Epithelial cell of esophagus (primary cell): ENCODE data around the gene EVC.

Source experiments
- DNase-seq: peaks from one replicate; pipeline ENCODE4 v3.0.0; 2010; ENCODE audit warnings: low read depth
- H3K4me3 ChIP-seq: 2 replicates; pipeline ENCODE4 v1.5.1; 2011; ENCODE audit warnings: mild to moderate bottlenecking, low read length, control low read depth
- TF ChIP-seq, protein P1 (sequence below): IDR thresholded peaks from 2 replicates; pipeline ENCODE4 v1.5.1; 2011; ENCODE audit warnings: low read depth, mild to moderate bottlenecking, low read length, control low read depth, inconsistent platforms; ENCODE audit not compliant: insufficient read depth; ENCODE audit errors: missing control alignments

Gene EVC

DNA sequence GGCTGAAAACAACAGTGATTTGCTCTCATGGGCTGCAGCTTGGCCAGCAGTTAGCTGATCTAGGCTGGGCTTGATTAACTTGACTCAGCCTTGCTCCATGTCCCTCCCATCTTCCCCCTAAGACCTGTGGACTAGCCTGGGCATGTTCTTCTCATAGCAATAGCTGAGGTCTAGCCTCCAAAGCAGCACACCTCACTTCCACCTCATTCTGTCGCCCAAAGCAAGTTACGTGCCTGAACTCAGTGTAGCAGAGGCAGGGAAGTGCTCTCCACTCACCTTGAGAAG, 62.2 kb downstream of the EVC start:
- peak; percentile 99 for DNase-seq

DNA sequence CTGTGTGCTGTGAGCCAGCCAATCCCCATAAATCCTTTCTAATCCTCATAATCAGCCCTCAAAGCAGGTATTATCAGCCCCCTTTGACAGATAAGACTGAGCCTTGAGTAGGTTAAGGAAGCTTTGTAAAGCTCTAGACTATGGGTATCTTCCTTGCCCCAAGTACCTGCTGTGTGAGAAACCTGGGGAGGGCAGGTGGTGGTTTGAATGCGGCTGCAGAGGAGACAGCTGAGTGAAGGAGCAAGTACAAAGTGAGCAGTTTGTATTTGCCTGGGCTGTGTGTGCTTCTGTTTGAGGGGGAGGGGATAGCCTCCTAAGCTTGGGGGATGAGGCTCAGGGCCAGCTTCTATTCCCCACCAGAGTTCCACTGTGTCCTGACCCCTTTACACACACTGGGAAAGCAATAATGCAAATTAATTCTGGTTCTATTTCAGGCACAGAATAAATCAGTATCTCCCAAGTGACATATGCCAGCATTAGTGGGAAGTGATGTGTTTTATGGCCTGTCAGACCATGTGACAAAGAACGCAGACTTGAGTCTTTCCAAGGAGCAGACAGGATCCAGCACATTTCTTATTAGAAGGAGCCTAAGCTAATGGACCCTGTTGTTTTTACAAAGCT, 63.5 kb downstream of the EVC start:
- H3K4me3 ChIP-seq: no peak overlapping the region
- DNase-seq: no peak
- TF ChIP-seq, protein P1, sequence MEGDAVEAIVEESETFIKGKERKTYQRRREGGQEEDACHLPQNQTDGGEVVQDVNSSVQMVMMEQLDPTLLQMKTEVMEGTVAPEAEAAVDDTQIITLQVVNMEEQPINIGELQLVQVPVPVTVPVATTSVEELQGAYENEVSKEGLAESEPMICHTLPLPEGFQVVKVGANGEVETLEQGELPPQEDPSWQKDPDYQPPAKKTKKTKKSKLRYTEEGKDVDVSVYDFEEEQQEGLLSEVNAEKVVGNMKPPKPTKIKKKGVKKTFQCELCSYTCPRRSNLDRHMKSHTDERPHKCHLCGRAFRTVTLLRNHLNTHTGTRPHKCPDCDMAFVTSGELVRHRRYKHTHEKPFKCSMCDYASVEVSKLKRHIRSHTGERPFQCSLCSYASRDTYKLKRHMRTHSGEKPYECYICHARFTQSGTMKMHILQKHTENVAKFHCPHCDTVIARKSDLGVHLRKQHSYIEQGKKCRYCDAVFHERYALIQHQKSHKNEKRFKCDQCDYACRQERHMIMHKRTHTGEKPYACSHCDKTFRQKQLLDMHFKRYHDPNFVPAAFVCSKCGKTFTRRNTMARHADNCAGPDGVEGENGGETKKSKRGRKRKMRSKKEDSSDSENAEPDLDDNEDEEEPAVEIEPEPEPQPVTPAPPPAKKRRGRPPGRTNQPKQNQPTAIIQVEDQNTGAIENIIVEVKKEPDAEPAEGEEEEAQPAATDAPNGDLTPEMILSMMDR: no peak

More for the DNA sequence above, 62.2 kb downstream of the EVC start:
- TF ChIP-seq, protein P1: no peak
- no peak overlapping the region for H3K4me3 ChIP-seq

DNA sequence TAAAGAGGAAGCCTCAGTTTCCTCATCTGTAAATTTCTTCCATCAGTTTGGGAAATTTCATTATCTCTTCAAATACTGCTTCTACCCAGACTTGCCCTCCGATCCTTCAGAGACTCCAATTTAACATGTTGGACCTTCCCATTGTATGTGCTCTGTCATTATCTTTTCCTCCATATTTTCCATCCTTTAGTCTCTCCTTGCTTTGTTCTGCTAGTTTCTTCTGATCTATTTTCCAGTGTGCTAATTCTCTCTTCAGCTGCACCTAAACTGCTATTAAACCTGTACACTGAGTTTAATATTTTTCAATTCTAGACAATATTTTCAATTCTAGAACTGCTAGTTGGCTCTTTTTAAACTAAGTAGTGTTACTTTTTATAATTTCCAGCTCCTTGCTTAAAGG, 65.5 kb downstream of the EVC start:
- no peak for DNase-seq
- no peak overlapping the region for H3K4me3 ChIP-seq
- TF ChIP-seq, protein P1: no peak

DNA sequence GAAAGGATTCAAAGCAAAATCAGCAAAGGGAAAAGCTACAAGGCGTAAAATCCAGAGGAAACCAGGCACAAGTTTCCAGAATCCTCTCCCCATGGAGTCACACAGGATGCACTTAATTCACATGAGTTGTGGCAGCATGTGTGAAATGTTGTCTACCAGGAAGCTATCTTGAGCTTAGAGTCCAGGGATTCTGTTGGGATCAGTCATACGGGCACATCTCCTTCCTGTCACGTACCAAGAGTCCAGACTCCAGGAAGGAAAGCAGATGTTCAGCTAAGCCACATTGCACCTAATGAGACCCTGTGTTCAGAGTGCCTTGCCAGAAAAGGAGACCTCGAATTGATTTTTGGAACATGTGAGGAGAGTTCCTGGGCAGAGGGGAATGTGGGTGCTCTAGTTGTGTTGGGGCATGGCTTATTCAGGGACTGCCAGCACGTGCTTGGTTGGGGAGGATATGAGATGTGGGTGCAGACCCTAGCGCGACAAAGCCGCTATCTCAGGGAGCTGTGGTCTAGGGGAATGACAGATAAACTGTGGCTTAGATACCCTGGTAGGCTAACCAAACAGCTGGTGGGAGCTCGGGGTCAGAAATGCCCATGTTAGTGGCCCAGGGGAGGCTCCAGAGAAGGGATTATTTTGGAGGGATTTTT, 70.0 kb downstream of the EVC start:
- DNase-seq: peak; percentile 70
- no peak overlapping the region for H3K4me3 ChIP-seq
- TF ChIP-seq, protein P1: no peak

DNA sequence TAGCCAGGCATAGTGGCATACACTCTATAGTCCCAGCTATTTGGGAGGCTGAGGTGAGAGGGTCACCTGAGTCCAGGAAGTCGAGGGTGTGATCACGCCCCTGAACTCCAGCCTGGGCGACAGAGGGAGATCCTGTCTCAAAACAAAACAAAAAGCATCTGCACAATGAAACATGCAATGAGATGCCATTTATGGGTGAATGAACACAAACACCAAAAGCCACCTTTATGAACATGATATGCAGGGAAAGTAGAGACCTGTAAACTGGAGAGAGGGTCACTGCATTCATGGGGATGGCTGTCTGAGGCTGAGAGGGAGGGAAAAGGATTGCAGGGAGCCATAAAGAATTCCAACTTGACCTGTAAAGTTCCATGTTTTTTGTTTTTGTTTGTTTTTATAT, 70.7 kb downstream of the EVC start:
- H3K4me3 ChIP-seq: no peak overlapping the region
- no peak for DNase-seq
- TF ChIP-seq, protein P1: no peak

DNA sequence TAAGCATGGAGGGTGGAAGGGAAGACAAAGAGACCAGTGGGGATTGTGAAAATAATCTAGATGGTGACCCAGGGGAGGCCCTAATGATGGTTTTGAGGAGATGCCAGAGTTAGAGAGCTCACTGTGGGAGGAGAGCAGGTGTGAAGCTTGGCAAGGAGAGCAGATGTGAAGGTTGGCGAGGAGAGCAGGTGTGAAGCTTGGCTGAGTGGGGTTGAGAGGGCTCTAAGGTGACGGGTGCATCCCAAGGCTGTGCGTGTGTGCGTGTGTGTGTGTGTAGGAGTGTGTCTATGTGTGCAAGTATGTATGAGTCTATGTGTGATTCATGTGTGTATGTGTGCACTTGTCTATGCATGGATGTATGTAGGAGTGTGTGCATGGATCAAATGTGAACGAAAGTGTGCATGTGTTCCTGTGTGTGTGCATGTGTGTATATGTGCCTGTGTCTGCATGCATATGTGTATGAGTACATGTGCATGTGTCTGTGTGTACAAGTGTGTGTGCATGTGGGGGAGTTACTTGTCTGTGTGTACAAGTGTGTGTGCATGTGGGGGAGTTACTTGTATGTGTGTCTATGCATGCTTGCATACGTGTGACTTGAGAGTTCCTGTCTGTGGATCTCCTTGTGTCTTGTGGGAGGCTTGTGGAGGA, 72.0 kb downstream of the EVC start:
- no peak for DNase-seq
- TF ChIP-seq, protein P1: no peak
- no peak overlapping the region for H3K4me3 ChIP-seq
